Memory B cell (primary cell): ENCODE measurements around the gene SEPHS1.
A peak's percentile ranks its signal among the peaks of the same experiment; 100 is the strongest.

Experiments used
- ATAC-seq: fragments of 150-1000 bp; cut with Tn5 transposase; 2 replicates; pipeline ENCODE4 v1.10.0; 2021; ENCODE audit warnings: low read depth, mild to moderate bottlenecking, moderate library complexity
- DNase-seq, 2 donors: peaks; one replicate each; pipeline ENCODE4 v3.0.0; 2022; ENCODE audit warnings: low spot score in 2 of 2
- H3K27ac Mint-ChIP-seq: one replicate; pipeline ENCODE4 v1.8.0; 2022; ENCODE audit warnings: mild to moderate bottlenecking, moderate library complexity, mixed read lengths
- H3K27me3 Mint-ChIP-seq: one replicate; pipeline ENCODE4 v1.8.0; 2022; ENCODE audit warnings: mixed read lengths
- H3K36me3 Mint-ChIP-seq: one replicate; pipeline ENCODE4 v1.8.0; 2022; ENCODE audit warnings: mild to moderate bottlenecking, mixed read lengths
- H3K4me1 Mint-ChIP-seq: one replicate; pipeline ENCODE4 v1.8.0; 2022; ENCODE audit warnings: mixed read lengths
- H3K4me3 Mint-ChIP-seq: one replicate; pipeline ENCODE4 v1.8.0; 2022; ENCODE audit warnings: mild to moderate bottlenecking, moderate library complexity, mixed read lengths
- H3K9me3 Mint-ChIP-seq: one replicate; pipeline ENCODE4 v1.8.0; 2022; ENCODE audit warnings: mixed read lengths

Gene SEPHS1

DNA sequence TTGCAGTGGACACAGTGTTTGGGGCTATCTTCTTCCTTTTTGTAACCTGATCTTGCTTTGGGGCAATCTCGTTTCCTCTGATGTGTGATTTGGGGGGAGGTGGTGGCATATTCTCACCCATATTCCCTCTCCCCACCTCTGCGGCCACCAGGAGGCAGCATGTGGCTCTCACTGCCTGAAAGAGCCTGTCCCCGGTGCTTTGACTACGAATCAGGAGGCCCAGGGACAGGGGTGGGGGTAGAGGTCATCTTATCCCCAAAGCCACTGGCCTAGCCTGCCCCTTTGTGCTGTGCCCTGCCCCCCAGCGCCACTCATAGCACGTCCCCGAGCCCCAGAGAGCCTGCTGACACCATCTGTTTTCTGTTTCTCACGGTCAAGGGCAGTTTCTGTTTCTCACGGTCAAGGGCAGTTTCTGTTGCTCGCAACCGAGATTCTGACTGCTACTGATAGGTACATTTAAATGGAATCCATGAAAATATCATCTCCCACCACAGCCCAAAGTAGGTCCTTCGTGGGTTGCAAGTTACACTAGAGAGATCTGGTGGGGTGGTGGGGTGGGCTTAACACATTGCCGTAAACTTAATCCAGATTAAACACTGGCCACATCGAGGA is 76.4 kb downstream of the SEPHS1 start:
- Mint-ChIP-seq H3K4me3 (peak overlapping the region; percentile 74), H3K27ac (no peak overlapping the region), H3K4me1 (peaks cover 7% of the 10 kb centered on the region), H3K9me3 (no peaks in the 10 kb centered on the region), H3K36me3 (no peaks in the 10 kb centered on the region), H3K27me3 (peaks cover 6% of the 10 kb centered on the region)
- DNase-seq (peak; percentile 34 to 35), ATAC-seq (peak; percentile 90)

GRCh38 chr10:13270877-13271551 is 77.1 kb downstream of the SEPHS1 start:
- H3K36me3 Mint-ChIP-seq = no peaks in the 10 kb centered on the region
- H3K27me3 Mint-ChIP-seq = peaks cover 7% of the 10 kb centered on the region
- H3K4me3 Mint-ChIP-seq = no peak overlapping the region
- ATAC-seq = no peak
- H3K4me1 Mint-ChIP-seq = peaks cover 7% of the 10 kb centered on the region
- no peak for DNase-seq
- no peak overlapping the region for H3K27ac Mint-ChIP-seq
- no peaks in the 10 kb centered on the region for H3K9me3 Mint-ChIP-seq

DNA sequence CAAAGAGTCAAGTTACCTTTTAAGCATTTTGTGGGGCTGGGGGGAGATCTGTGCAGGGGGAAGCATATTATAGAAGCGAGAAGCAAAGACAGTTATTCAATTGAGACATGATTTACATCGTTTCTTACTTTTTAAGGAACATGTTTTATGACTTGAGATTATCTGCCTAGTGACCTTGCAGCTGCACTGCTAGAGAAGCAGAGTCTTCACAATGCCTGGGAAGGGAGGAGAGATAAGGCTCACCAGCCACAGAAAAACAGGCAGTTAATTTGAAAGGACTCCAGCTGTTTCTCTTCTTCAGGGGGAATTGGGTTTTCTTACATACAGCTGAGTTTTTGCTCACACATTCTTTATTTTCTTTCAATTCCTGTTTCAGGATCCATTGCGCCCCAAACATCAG is 79.3 kb downstream of the SEPHS1 start:
- DNase-seq = no peak
- ATAC-seq = no peak
- Mint-ChIP-seq H3K9me3 (no peaks in the 10 kb centered on the region), H3K36me3 (no peaks in the 10 kb centered on the region), H3K4me1 (peaks cover 7% of the 10 kb centered on the region), H3K27me3 (peaks cover 13% of the 10 kb centered on the region), H3K4me3 (no peak overlapping the region), H3K27ac (no peak overlapping the region)

DNA sequence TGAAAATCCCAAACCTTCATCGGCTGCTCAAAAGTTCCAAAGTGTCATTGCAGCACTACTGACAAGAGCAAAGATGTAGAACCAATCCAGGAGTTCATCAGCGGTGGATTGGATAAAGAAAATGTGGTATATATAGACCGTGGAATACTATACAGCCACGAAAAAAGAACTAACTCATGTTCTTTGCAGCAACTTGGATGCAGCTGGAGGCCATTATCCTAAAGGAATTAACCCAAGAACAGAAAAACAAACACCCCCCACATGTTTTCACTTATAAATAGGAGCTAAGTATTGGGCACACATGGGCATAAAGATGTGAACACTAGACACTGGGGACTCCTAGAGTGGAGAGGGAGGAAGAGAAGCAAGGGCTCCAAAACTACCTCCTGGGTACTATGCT is 79.8 kb downstream of the SEPHS1 start:
- DNase-seq (no peak), ATAC-seq (no peak)
- Mint-ChIP-seq H3K27ac (no peak overlapping the region), H3K9me3 (peaks cover under 1% of the 10 kb centered on the region), H3K4me1 (peaks cover 7% of the 10 kb centered on the region), H3K4me3 (no peak overlapping the region), H3K36me3 (peaks cover 1% of the 10 kb centered on the region), H3K27me3 (peaks cover 17% of the 10 kb centered on the region)
